CD4-positive, alpha-beta T cell treated with Interleukin-4 for 4 hours (primary cell): ENCODE measurements around the gene SPNS3.

ENCODE experiments used
- DNase-seq: peaks from one replicate; pipeline ENCODE4 v3.0.0-alpha.2; 2020

SPNS3 gene

DNA sequence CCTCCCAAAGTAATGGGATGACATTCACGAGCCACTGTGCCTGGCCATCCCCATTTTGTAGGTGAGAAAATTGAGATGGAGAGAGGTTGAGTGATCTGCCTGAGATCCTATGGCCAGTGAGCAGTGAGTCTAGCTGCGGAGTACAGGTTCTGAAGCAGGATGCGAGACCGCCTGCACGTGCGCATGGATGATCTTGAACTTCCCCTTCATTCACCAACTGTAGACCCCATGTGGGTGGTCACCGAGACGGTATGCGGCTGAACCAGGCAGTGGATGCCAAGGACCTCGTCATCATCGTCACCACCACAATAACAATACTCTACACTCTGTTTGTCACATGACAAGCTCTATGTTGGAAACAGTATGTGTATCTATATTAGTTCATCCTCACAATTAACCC, 6.2 kb upstream of the SPNS3 start:
- no peak for DNase-seq

DNA sequence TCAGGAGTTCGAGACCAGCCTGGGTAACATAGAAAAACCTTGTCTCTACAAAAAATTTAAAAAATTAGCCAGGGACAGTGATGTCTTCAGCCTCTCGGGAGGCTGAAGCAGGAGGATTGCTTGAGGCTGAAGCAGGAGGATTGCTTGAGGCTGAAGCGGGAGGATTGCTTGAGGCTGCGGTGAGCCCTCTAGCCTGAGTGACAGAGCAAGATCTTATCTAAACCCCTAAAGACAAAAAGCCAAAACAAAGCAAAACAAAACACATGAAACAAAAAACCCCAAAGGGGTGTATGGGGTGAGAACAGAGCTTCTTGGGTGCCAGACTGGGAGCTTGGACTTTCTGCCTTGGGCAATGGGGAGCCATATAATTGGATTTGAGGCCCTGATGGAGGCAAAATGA, 2.6 kb downstream of the SPNS3 start:
- no peak for DNase-seq

DNA sequence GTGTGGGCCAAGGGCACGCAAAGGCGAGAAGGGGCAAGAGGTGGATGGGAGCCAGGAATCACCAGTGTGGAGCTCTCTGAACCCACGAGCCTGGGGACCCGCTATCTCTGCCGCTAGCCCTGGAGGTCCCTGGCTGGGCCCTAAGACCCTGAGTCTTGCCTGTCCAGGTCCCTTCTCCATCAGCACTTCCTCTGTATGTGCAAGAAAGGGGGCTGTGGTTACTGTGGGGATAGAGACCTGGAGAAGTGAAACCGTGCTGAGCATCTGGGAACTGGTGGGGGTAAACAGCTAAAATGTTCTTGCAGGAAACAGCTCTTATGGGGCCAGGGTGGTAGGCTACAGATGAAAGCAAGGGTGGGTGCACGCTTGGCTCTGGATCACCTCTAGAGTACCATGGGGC, 3.1 kb downstream of the SPNS3 start:
- DNase-seq: no peak

DNA sequence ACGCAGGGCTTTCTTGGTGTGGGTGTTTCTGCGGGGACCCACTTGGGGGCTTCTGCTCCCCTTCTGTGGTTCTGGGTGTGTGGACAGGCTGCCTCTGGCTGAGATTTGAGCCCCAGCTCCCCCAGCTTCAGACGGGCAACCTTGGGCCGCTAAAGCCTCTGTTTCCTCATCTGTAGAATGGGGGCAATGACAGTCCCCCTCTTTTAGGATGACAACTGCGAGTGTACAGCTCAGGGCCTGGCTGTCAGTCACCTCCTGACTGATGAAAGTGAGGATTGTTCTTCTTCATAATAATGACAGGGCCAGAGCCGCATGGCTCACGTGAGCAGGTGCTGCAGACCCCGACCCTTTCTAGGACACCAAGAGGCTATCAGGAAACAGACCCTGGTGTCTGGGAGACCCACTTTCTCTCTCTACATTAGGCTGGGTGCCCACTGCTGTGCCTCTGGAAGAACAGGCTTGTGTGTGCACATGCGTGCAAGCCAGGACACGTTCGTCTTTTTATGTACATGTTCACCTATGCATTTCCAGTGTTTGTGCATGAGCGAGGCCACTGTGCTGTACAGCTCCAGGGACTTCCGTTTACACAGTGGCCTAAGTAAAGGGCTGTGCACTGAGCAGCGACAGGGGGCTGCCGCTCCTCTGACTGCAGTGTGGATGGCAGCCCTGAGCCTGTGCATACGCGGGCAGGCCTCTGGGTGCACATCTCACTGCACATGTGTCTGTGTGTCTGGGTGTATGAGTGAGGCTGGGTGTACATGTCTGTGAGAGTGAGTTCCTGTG, 4.6 kb downstream of the SPNS3 start:
- DNase-seq: no peak

DNA sequence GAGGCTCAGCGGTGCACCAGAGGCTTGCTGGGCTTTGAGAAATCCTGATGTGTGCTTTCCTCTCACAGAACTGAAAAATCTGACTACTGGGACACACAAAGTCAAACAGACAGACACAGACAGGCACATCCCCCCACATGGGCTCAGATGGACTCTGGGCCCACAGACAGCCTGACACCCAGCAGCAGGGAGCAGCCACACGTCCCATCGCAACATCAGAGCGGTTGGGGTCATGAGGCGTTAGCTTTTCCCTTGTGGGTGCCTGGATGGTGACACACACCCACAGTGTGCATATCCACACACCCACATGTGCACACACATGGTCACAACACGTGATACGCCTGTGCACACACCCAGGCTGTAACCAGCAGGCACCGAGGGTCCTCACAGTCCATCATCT, 6.3 kb downstream of the SPNS3 start:
- DNase-seq: no peak

DNA sequence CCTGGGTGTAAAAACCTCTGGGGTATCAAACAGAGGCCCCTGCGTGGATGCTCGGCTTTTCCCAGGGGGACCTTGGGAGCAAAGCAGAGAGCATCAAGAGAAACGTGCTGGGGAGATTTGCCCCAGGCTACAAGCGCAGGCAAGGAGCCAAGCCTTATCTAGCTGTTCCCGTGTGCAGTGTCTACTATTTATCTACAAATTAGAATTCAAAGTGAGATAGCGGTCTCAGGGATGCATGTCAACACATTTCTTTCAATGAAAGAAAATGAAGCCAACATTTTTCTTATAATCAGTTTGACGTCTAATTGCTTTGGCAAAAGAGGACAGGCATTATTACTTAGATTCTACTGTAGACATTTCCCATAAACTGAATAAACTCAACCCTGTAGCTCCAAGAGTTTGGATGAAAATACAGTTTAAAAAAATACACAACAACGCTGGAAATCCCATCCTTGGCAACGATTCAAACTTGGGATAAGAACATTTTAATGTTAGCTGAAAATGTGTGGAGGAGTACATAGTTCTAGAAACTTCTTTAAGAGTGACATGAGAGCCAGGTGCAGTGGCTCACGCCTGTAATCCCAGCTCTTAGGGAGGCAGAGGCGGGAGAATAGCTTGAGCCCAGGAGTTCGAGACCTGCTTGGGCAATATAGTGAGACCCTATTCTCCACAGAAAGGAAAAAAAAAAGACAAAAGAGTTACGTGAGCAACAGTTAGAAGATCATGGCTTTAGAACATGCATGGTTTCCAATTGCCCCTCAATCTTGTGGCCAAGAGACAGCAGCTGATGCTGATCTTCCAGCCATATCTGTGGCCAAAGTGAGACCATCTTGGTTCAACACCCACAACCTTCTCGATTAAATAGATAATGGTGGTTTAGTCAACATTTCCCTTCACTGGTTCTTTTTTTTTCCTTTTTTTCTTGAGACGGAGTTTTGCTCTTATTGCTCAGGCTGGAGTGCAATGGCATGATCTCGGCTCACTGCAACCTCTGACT, 7.2 kb downstream of the SPNS3 start:
- no peak for DNase-seq

DNA sequence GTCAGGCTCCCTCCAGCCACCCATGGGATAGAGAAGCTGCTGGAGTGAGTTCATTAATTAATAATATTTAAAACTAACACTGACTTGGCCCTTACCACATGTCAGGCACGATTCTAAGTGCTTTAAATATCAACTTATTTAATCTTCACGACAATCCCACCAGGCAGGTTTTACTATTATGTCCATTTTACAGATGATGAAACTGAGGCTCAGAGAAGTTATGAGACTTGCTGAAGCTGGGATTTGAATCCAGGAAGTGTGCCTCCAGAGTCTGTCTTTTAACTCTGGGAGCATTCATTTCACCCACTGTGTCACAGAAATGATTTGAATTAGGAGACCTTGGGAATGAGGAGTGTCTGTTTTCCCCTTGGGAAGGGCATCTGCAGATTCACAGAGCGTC, 8.8 kb downstream of the SPNS3 start:
- DNase-seq: no peak

DNA sequence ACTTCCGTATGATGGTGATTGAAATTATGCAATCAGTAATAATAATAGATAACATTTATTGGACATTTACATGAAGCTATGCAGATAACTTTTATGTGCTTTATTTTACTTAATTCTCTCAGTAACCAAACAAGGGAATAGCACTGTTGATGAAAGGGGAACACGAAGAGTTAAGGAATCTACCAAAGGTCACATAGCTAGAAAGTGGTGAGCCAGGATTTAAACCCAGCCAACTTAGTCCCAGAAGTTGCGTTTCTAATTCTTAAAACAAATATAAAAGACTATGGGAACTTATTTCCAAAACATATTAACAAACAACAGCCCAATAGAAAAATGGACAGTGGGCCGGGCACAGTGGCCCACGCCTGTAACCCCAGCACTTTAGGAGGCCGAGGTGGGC, 9.7 kb downstream of the SPNS3 start:
- DNase-seq: no peak

DNA sequence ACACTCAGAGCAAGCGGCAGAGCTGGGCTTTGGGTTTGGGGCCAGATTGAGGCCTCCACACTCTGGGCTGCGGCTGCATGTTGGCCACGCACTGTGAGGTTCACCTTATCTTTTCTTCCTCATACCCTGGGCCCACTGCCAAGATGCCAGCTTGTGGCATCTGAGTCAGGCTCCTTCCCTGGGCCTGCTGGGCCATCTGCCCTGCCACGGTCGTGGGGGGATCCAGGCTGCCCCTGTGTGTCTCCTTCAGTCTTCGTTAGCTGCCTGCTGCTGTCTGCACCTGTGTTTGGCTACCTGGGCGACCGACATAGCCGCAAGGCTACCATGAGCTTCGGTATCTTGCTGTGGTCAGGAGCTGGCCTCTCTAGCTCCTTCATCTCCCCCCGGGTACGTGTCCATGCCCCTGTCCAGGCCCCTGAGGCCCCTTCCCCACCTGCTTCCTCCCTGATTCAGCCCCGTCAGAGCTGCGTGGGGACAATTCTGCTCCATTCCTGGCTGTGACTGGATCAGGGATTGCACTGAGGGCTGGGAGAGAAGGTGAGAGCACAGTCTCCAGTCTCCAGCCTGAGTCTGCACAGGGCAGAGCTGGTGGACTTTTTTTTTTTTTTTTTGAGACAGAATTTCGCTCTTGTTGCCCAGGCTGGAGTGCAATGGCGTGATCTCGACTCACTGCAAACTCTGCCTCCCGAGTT, 11.2 kb downstream of the SPNS3 start:
- no peak for DNase-seq

DNA sequence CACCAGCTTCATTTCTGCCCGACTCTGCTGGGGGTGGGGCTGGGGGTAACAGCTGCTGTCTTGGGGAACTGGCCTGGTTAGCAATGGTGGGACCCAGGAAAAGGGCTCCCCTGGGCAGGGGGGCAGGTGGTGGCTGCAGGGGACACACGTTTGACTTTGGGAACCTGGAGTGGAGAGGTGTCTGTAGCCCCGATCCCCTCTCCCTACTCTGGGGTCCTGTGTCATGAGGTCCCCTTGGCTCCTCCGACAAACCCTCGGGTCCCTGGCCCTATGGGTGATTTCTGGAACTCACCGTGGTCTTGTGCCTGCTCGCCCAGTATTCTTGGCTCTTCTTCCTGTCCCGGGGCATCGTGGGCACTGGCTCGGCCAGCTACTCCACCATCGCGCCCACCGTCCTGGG, 12.0 kb downstream of the SPNS3 start:
- DNase-seq: no peak

DNA sequence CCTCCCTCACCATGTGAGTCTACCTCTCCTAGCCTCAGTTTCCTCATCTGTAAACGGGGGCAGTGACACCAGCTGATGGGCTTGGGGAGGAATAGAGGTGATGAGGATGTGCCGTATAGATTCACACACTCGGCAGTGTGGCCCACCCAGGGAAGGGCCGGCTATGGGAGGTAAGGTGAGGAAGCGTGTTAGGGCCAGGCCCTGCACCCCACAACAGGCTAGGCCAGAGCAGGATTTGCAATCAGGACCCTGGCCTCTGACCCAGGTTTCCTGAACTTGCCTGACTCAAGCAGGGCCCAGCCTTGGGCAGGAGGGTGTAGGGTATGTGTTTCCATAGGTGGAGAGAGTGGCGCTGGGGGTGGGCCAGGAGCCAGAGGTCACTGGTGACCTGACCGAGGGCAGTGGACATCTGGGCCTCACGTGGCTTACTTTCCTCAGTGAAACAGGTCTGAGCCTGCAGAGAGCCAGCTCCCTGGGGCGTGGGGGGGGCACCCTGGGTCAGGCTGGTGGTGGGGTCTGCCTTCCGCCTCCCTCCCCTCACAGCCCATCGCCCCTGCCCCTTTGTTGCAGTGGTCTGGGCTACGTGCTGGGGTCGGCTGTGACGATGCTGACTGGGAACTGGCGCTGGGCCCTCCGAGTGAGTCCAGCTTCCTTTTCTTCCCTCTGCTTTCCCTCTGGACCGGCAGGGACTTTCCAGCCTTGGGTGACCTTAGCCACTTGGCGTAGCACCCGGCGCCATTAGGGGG, 12.8 kb downstream of the SPNS3 start:
- DNase-seq: no peak

DNA sequence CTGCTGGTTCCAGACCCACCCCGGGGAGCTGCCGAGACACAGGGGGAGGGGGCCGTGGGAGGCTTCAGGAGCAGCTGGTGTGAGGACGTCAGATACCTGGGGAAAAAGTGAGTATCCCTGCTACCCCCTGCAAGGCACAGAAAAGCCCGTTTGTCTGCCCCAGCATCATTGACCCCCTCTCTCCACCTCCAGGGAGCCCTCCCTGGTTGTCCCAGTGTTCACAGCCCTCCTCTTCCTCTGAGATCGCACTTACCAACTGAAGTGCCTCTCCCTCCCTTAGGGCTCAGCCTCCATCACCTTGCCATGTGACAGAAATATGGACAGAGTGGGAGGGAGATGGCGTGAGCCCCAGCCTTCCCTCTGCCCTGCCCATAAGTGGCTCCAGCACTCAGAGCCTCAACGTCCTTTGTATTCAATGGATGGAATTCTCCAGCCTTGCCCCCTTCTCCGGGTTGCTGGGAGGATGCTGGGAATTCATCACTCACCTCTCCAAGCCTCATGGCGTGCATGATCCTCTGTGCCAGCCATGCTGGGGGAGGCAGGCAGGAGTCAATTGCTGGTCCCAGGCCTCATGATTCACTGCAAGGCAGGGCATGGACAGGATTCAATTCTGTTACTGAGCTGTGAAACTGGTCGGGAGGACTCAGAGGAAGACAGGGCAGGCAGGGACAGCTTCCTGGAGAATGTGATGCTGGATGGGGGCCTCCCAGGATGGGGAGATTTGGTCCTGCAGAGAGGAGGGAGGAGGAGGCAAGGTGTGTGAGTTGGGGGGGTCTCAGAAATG, 14.6 kb downstream of the SPNS3 start:
- no peak for DNase-seq

DNA sequence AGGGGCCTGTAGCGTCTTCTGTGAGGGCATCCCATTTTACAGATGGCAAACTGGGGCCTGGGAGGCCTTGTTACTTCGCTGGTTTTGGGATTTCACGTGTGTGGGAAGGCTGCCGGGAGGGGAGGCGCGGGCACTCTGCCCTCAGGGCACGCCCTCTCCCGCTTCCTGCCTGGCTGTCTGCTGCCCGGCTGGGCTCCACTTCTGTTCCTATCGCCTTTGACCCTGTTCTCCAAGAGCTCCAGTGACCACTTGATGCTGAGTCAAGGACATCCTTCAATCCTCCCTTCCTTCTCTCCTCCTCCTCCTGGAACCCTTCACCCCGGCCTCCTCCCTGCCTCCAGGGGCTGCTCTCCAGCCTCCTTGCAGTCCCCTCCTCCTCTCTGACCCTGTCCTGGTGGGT, 16.0 kb downstream of the SPNS3 start:
- no peak for DNase-seq

DNA sequence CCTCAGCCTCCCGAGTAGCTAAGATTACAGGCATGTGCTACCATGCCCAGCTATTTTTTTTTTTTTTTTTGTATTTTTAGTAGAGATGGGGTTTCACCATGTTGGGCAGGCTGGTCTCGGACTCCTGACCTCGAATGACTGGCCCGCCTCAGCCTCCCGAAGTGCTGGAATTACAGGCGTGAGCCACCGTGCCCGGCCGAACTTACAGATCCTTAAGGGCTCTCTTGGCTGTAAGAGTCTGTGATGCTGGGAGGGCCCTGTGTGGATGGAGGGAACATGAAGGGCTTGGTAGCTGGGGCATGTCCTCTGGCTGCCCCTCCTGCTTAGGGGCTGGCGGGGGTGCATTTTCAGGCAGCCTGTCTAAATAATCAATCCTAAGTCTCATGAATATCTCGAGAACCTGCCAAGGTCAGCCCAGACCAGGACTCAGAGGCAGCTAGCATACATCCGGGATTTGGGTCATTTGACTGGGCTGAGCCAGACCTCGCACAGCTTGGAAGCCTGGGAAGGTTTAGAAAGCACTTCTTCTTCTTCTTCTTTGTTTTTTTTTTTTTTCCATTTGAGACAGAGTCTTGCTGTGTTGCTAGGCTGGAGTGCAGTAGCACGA, 17.1 kb downstream of the SPNS3 start:
- DNase-seq: no peak

DNA sequence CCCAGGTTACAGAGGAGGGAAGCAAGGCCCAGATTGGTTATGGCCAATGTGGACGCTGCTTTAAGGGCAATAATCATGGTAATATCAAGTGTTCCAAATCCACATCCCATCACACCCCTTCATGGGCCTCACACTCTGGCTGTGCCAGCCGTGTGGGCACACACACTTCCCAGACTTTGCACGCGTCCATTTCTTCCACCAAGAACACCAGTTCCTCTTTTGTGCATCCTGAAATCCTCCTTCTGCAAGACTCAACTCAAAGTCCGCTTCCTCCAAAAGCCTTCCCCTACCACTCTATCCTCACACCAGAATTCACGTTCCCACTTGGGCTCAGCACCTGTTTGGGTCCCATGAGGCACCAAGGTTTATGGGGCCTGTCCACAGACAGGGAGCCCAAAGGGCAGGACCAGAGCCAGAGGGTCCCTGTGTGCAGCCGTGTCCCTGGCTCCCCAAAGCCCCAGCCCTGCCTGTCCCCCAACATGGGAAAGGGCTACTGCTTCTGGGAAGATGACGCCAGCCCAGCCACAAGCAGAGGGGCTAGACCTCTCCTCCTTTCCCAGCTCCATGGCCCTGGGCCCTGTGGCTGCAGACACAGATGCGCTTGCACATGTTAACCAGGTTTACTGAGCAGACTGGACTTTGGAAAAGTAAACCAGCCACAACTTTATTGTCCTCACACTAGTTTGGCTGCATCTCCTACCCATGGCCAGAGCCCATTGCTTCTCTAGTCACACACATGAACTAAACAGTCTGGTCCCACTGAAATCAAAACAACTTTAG, 20.3 kb downstream of the SPNS3 start:
- DNase-seq: no peak

DNA sequence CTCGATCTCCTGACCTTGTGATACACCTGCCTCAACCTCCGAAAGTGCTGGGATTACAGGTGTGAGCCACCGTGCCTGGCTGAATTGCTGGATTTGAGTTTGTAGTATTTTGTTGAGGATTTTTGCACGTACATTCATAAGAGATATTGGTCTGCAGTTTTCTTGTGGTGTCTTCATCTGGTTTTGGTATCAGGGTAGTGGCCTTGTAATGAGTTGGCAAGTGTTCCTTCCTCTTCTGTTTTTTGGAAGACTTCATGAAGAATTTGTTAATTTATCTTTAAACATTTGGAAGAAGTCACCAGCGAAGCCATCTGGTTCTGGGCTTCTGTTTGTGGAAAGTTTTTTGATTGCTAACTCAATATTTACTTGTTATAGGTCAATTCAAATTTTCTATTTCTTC, 26.9 kb downstream of the SPNS3 start:
- no peak for DNase-seq

DNA sequence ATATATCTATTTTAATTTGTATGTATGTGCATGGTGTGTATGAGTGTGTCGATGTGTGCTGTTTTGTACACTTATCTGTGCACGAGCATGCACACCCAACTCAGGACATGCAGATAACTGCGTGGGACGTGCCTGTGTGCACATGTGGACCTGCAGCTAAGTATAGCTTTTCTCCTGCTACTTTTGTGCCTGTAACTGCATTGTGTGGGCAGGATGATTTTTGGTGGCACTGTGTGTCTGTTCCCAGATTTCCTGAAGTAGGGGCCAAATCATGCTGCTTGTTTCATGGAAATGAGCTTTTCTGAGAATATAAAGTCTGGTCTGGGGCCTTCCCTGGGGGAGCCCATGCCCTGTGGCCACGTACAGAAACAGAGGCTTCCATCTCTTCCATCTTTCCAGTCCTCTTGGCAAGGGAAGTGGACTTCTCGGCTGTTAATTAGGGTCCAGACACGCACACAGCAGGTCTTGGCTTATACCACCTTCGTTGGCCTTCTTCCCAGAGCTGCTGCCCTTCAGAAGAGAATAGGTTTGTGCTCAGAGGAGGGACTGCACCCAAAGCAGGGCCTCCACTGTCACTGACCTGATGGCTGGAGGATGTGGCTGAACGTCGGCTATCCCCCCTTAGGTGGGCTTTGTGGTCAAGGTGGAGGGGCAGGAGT, 30.2 kb downstream of the SPNS3 start:
- DNase-seq: no peak

DNA sequence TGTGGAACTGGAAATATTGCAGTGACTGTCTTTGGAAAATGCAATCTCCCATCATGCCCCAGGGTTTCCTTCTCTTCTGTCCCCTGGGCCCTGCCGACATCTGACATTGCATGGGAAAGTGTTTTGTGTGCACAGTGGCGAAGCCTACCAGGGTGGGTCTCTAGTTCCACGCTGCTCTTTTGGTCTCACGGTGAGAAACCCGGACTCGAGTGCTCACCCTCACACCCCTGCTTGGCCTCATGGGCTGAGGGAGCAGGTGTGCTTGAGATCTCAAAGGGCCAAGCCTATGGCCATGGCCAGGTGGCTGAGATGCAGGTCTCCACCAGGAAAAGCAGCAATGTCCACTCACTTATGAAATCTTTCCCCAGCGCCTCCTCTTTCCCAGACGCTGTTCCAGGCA, 32.0 kb downstream of the SPNS3 start:
- DNase-seq: no peak

DNA sequence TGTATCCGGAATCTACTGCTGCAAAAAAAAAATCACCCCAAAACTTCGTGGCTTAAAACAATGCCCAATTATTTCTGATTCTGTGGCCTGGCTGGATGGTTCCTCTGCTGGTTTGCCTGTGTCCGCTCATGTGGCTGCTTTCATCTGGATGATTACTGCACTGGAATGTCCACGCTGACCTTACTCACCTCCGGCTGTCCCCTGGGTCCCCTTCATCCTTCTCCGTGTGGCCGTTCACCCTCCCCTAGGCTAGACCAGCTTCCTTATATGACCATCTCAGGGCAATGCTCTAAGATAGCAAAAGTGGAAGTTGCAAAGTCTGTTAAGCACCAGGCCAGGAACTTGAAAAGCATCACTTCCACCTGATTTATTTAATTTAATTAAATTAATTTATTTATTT, 33.5 kb downstream of the SPNS3 start:
- no peak for DNase-seq

DNA sequence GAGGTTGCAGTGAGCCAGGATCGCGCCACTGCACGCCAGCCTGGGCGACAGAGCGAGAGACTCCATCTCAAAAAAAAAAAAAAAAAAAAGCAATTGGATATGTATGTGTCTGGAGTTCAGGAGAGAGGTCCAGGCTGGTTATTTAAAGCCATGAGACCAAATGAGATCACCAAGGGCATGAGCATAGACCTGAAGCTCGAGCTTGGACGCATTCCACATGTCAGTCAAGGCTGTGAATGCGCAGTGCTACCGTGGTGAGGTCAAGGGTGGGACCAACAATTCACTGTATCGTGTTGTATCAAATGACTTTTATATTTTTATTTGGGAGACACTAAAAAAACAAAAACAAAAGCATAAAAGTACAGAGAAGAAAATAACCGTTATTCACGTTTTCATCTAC, 35.8 kb downstream of the SPNS3 start:
- no peak for DNase-seq
